Lung microvascular endothelial cell (primary cell): Measurements from ENCODE around the gene PLCH2. TPM values are rescaled to one million over a fixed set of nuclear protein-coding genes. Genes with fewer than 3 reads are reported as not detected.

Experiments
- DNase-seq, 2 donors: peaks; one replicate each; pipeline versions ENCODE4 v3.0.0 to v3.0.0-alpha.2; 2010; ENCODE audit warnings: low read depth in 2 of 2
- total RNA-seq: library from RNA; depleted of rRNA; stranded (reverse); fragments of >200 nt; gene quantifications from 2 replicates; pipeline ENCODE4 v1.2.1, GENCODE V29; 2014

The PLCH2 gene
- total RNA-seq, 1 donor from 2014 or later, result under 0.01 TPM

- DNase-seq, result peak in 1 of 2 donors; percentile 32
Measured at GRCh38 chr1:2528016-2528415, 51.9 kb downstream of the PLCH2 start.

GRCh38 chr1:2528611-2528965, 52.5 kb downstream of the PLCH2 start:
- DNase-seq, result no peak

DNA sequence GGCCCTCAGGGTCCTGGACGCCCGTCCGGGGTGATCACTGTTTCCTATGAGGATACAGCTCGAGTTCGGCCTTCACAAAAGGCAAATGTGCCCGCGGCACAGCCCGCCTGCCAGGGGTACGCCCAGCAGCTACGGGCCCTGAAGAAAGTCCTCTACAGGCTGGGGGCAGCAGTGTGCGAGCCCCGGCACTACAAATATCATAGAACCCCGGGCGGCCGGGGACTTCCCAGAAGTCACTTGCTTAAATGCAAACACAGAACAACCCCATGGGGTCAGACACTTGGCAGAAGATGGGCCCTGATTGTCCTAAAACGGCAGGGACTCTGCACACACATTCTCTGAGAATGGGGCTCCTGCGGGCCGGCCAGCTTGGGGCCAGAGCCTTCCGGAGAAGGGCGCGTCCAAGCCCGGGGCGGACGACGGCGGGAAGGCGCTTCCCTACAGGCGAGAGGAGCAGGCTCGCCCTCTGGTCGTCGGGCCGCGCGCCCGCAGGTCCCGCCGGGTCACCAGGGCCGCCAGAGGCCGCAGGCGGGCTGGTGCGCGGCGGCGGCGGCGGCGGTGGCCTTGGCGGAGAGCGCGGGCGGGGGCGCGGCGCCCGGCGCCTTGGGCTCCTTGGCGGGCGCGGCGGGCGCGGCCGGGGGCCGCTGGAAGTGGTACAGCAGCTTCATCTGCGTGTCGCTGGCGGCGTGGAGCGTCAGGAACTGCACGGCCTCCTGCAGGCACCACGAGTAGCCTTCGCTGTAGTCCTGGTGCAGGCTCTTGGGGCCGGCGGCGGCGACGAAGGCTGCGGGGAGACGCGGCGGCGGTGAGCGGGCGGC, 53.1 kb downstream of the PLCH2 start:
- no peak for DNase-seq

DNA sequence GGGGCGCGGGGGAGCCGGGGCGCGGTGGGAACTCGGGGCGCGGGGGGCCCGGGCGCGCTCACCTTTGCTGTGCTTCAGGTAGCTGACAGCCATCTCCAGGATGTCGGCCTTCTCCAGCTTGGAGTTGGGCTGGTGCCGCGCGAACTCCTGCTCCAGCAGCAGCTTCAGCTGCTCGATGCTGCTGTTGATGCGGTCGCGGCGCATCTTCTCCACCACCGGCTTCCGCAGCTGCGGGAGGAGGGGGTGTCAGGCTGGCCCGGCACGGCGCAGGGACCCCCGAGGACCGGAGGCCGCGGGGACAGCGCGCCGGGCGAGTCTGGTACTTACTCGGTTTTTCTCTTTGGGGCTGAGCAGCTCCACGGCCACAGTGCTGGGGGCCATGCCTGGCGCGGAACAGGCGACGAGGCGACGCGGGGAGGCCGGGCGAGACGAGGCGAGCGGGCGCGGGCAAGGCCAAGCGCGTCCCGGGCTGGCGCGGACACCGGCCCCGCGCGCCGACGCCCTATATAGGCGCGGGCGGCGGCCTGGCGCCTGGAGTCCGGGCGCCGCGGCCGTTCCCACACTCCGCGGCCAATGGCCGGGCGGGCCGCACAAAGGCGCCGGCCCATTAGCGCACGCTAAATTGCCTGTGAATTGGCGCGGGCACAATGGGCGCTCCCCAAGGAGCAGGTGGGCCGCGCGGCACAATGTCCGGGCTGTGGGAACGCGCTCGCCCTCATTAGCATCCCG, 53.9 kb downstream of the PLCH2 start, which contains the start of gene HES5:
TSS of gene HES5 (minus strand) at position 480 of the 729 bp plus-strand sequence. CDS start at position 381, 99 bp downstream.
- DNase-seq, result peak in 1 of 2 donors; percentile 57

GRCh38 chr1:2530513-2531361, 54.6 kb downstream of the PLCH2 start:
- DNase-seq, result no peak

DNA sequence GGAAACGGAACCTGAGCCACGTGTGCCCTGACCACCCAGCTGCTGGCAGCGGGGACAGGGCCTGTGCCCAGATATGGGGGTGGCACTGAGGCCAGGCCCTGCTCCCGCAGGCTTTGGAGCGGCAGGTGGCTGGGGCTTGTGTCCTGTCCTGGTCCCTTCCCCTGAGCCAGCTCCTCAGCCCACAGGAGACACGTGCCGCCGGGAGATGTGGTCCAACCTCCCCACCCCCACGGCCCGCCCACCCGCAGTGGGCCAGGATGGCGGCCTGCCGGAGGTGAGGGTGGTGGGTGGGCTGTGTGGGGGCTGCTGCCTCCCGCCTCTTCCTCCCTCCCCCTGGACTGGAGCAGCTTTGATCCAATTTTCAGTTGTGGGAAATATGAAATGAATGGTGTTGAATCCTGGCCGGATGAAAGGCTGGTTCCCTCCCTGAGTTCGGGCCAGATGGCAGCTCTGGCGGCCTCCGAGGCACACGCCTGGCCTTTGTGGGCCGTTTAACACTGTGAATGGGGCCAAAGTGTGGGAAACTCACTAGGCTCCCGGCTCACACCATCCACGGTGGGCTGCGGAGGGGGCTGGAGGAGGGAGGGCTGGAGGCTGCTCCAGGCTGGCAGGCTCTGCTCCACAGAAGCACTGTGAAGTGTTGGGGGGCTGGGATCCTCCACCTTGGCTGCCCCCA, 56.5 kb downstream of the PLCH2 start:
- peak in 1 of 2 donors; percentile 30 for DNase-seq

- no peak for DNase-seq
Measured at GRCh38 chr1:2533365-2533764, 57.3 kb downstream of the PLCH2 start.

GRCh38 chr1:2534315-2534686, 58.2 kb downstream of the PLCH2 start:
- DNase-seq, result no peak

GRCh38 chr1:2534687-2535441, 58.8 kb downstream of the PLCH2 start:
- DNase-seq, result no peak

DNA sequence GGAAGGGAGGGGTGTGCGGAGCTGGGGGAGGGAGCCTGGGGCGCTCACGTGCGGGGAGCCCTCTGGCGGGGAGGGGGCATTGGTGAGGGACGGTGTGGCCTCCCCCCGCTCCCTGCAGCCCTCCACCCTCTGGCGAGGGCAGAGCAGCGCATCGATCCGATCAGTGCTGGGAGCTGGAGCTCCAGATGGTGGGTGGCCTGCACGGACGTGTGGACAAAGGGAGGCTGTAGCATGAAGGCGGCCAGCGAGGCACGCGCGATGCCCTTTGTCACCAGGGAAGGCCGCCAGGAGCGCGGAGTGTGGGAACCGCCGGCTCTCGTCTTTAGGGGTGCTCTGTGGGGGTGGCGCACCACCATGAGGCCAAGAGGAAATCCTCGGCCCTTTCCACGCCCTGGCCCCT, 59.4 kb downstream of the PLCH2 start:
- no peak for DNase-seq

DNA sequence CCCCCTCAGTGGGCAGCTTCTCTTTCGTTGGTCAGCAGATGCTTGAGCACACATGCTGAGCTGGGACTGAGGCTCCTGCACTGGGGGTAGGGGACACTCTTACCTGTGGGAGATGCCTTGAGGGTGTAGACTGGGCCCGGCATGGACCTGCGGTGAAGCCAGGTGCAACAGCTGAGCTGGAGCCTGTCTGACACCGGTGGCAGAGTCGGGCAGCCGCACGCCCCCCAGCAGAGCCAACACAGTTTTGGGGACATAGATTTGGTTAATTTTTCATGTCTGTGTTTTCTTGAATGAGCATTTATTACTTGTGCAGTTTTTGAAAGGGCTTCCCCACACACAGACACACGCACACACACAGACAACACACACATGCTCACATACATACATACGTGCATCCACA, 59.9 kb downstream of the PLCH2 start:
- no peak for DNase-seq

GRCh38 chr1:2537784-2538115, 61.7 kb downstream of the PLCH2 start:
- no peak for DNase-seq

GRCh38 chr1:2538376-2538775, 62.3 kb downstream of the PLCH2 start:
- no peak for DNase-seq

DNA sequence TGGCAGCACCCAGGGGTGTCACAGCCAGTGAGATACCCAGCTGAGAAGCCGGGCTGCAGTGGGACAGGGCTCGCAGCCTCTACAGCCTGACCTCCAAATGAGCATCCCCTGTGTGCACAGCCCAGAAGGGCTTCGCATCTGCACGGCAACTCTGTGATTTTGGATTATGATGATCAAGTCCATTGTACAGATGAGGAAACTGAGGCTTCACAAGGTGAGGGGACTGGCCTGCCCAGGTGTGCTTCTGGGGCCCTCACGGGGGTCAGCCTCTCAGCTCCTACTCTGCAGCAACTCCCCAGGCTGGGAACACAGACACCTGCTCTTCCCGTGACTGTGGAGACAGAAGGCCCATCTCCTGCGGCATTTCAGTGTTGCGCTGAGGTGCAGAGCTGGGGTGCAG, 62.8 kb downstream of the PLCH2 start:
- no peak for DNase-seq

- DNase-seq, result no peak
Measured at GRCh38 chr1:2539312-2539907, 63.3 kb downstream of the PLCH2 start.

DNA sequence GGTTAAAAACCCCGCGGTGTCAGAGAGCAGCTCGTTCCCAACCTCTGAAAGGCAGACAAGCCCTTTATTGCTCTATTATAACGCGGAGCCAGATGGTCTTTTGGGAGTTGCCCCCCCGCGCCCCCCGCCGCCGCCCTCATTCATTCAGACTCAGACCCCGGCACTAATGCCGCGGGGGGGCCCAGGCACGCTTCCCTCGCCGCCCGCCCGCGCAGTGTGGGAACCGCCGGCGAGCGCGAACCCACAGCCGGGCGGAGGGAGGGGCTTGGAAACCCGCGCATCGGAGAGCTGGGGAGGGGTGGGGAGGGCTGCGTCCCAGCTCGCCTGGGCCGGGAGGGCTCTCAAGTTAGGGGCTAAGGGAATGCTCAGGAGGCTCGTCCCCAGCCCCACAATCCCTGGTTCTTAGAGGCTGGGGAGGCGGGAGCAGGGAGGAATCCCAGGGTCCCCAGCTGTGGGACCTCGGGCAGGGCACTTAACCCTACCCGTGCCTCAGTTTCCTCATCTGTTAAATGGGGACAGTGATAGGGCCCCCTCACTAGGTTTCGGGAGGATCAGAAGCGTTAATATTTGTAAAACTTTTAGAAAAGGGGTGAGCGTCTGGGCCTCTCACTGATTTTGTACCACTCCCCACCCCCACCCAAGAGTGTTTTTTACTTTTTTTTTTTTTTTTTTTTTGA, 64.9 kb downstream of the PLCH2 start:
- no peak for DNase-seq

GRCh38 chr1:2541619-2542245, 65.6 kb downstream of the PLCH2 start:
- DNase-seq, result peak in 1 of 2 donors; percentile 72

- DNase-seq, result no peak
Measured at GRCh38 chr1:2542246-2542915, 66.3 kb downstream of the PLCH2 start.
